ENCODE data around the gene TBC1D24.

TBC1D24 gene

GRCh38 chr16:2462031-2462866 is 12.7 kb upstream of the TBC1D24 start:
- DNase-seq (ENCODE audit: low spot score): no peak
- TF ChIP-seq CTCF (IDR thresholded peaks at IDR 0.05; ENCODE audit: borderline replicate concordance, control extremely low read depth, extremely low read depth, insufficient read depth, missing control alignments): no peak
- in situ Hi-C loops (cut with MboI; ENCODE audit: low sequenced_read_pairs, unreplicated experiment): no loop called here

GRCh38 chr16:2464333-2464732 is 10.6 kb upstream of the TBC1D24 start:
- TF ChIP-seq CTCF (IDR thresholded peaks at IDR 0.05; ENCODE audit: borderline replicate concordance, control extremely low read depth, extremely low read depth, insufficient read depth, missing control alignments): no peak
- in situ Hi-C loops (cut with MboI; ENCODE audit: low sequenced_read_pairs, unreplicated experiment): no loop called here
- no peak for DNase-seq (ENCODE audit: low spot score)

GRCh38 chr16:2465653-2466415 is 9.1 kb upstream of the TBC1D24 start:
- in situ Hi-C loops (cut with MboI; ENCODE audit: low sequenced_read_pairs, unreplicated experiment): no loop called here
- no peak for DNase-seq (ENCODE audit: low spot score)

GRCh38 chr16:2466667-2467527 is 8.0 kb upstream of the TBC1D24 start:
- DNase-seq (ENCODE audit: low spot score): no peak
- in situ Hi-C loops (cut with MboI; ENCODE audit: low sequenced_read_pairs, unreplicated experiment): no loop called here
- no peak for TF ChIP-seq CTCF (IDR thresholded peaks at IDR 0.05; ENCODE audit: borderline replicate concordance, control extremely low read depth, extremely low read depth, insufficient read depth, missing control alignments)

More at GRCh38 chr16:2465653-2466415, 9.1 kb upstream of the TBC1D24 start:
- no peak for TF ChIP-seq CTCF (IDR thresholded peaks at IDR 0.05; ENCODE audit: borderline replicate concordance, control extremely low read depth, extremely low read depth, insufficient read depth, missing control alignments)

GRCh38 chr16:2467528-2468232 is 7.2 kb upstream of the TBC1D24 start:
- TF ChIP-seq CTCF (IDR thresholded peaks at IDR 0.05; ENCODE audit: borderline replicate concordance, control extremely low read depth, extremely low read depth, insufficient read depth, missing control alignments): peak; percentile 32
- in situ Hi-C loops (cut with MboI; ENCODE audit: low sequenced_read_pairs, unreplicated experiment): no loop called here
- peak; percentile 78 for DNase-seq (ENCODE audit: low spot score)

Measured in GM13976 (cell line).